Psoas muscle (tissue), 8 donors: ENCODE measurements around the gene E2F6. TPM values are rescaled to one million over a fixed set of nuclear protein-coding genes. Genes with fewer than 3 reads are reported as not detected.
"Not testable (repeated sequence)": the region's sequence is repeated elsewhere in the genome, so short reads cannot be mapped to it uniquely, and the experiment has no call there.

Experiments
- ATAC-seq, 4 donors: fragments of 200-7000 bp; cut with Tn5 transposase; one replicate each; pipeline ENCODE4 v1.9.1; 2020; ENCODE audit warnings: moderate library complexity in 3 of 4, mild to moderate bottlenecking in 2 of 4
- DNase-seq, 2 donors: peaks; one replicate each; pipeline ENCODE4 v3.0.0-alpha.2; 2020
- H3K27ac ChIP-seq: fragments of 200-600 bp; one replicate; pipeline ENCODE4 v1.8.0; 2022
- H3K27me3 ChIP-seq, 3 donors: fragments of 200-600 bp in 1 of 3; one replicate each; pipeline versions ENCODE4 v1.6.1 to v1.8.0; 2013 to 2022; ENCODE audit warnings: low read length in 2 of 3, mild to moderate bottlenecking in 2 of 3, moderate library complexity in 1 of 3; ENCODE audit not compliant: insufficient read depth in 3 of 3
- H3K36me3 ChIP-seq, 2 donors: fragments of 200-600 bp in 1 of 2; one replicate each; pipeline versions ENCODE4 v1.6.1 to v1.8.0; 2013 to 2022; ENCODE audit warnings: low read depth in 1 of 2, mild to moderate bottlenecking in 1 of 2, moderate library complexity in 1 of 2; ENCODE audit not compliant: insufficient read depth in 1 of 2
- H3K4me1 ChIP-seq: fragments of 200-600 bp; one replicate; pipeline ENCODE4 v1.8.0; 2022
- H3K4me3 ChIP-seq: fragments of 200-600 bp; one replicate; pipeline ENCODE4 v1.8.0; 2022; ENCODE audit warnings: mild to moderate bottlenecking
- H3K9me3 ChIP-seq: fragments of 200-600 bp; one replicate; pipeline ENCODE4 v1.8.0; 2022
- CTCF ChIP-seq: fragments of 200-600 bp; IDR thresholded peaks from one replicate; pipeline ENCODE4 v1.8.0; 2022; ENCODE audit warnings: antibody characterized with exemption
- WGBS, 3 donors: extraction: QIAGEN DNeasy Blood & Tissue Kit; methylation state at CpG; one replicate each; pipeline versions ENCODE4 v1.1.6 to v1.1.7; 2013; 5-methylcytosine and 5-hydroxymethylcytosine counted together
- intact Hi-C, 2 donors: fragments of 100-400 bp; cut with DNase I; formaldehyde crosslinking; loops; one replicate each; pipeline versions ENCODE4 v1.11.0 to v1.14.2; 2022
- polyA plus RNA-seq, 3 donors: library from polyadenylated mRNA; stranded (reverse); fragments of 200-250 nt; gene quantifications; one replicate each; pipeline ENCODE4 v1.2.3, GENCODE V29; 2013
- total RNA-seq, 4 donors: library from RNA; stranded (reverse); fragmentation: NEBNext Ultra II Directional in 2 of 4; extraction: Animal tissue kit (Norgen Biotek cat#: 25700) in 2 of 4; gene quantifications; one replicate each; pipeline versions ENCODE4 v1.2.1 to v1.2.4, GENCODE V29; 2021 to 2023
- donor health status: healthy with polysubstance abuse.
- donor health status: DM: no; HTN: no; CAD: no; lungs with moderate emphysema.
- donor health status: Bipolar disorder and iron deficiency.
- donor health status: healthy.
- donor health status: DM: yes; HTN: yes; CAD: no.
- donor health status: DM: no; HTN: no; CAD: no.
- donor health status: DM: no; HTN: no; CAD: no.
- donor health status: DM: yes; HTN: yes; CAD: no.

The E2F6 gene
- total and polyA plus RNA-seq, 7 donors = 19.5 to 56.4 (median 31.3) TPM

- intact Hi-C loops = no loop called here
- Histone ChIP-seq H3K27me3 (no peaks in the 10 kb centered on the region), H3K4me1 (peaks cover 37% of the 10 kb centered on the region), H3K36me3 (no peaks in the 10 kb centered on the region), H3K27ac (peak overlapping the region; percentile 73), H3K9me3 (no peaks in the 10 kb centered on the region), H3K4me3 (peak overlapping the region; percentile 7)
- peak in 1 of 4 donors; percentile 26 for ATAC-seq
- 32 to 60% (median 39%) methylated on average over 18 of the region's 18 CpGs for WGBS, 3 donors
- no peak for TF ChIP-seq CTCF
- DNase-seq = no peak
Observed at GRCh38 chr2:11406267-11406957, 59.5 kb downstream of the E2F6 start.

GRCh38 chr2:11405599-11406266 lies 60.2 kb downstream of the E2F6 start:
- Histone ChIP-seq H3K4me1 (peaks cover 33% of the 10 kb centered on the region), H3K27ac (peak overlapping the region; percentile 73), H3K9me3 (no peaks in the 10 kb centered on the region), H3K36me3 (no peaks in the 10 kb centered on the region), H3K27me3 (no peaks in the 10 kb centered on the region), H3K4me3 (no peak overlapping the region)
- WGBS, 3 donors = 78 to 79% (median 79%) methylated on average over 5 of the region's 5 CpGs
- intact Hi-C loops = no loop called here
- ATAC-seq = no peak
- no peak for DNase-seq
- no peak for TF ChIP-seq CTCF

- H3K4me3 ChIP-seq, ATAC-seq, H3K27me3 ChIP-seq, intact Hi-C loops, DNase-seq, H3K9me3 ChIP-seq, H3K36me3 ChIP-seq: not testable (repeated sequence)
- peak overlapping the region; percentile 73 for H3K27ac ChIP-seq
- 61 to 83% (median 72%) methylated on average over 8 of the region's 8 CpGs for WGBS, 3 donors
- peaks cover 33% of the 10 kb centered on the region for H3K4me1 ChIP-seq
Observed at GRCh38 chr2:11405074-11405406, 60.9 kb downstream of the E2F6 start.

- H3K4me3 ChIP-seq = no peak overlapping the region
- 66 to 80% (median 71%) methylated on average over 7 of the region's 7 CpGs for WGBS, 3 donors
- no peaks in the 10 kb centered on the region for H3K9me3 ChIP-seq
- H3K36me3 ChIP-seq = no peaks in the 10 kb centered on the region
- peak overlapping the region; percentile 73 for H3K27ac ChIP-seq
- no peak for TF ChIP-seq CTCF
- H3K4me1 ChIP-seq = peaks cover 30% of the 10 kb centered on the region
- ATAC-seq = no peak
- DNase-seq = no peak
- intact Hi-C loops = no loop called here
- H3K27me3 ChIP-seq = no peaks in the 10 kb centered on the region
Observed at GRCh38 chr2:11404376-11405073, 61.4 kb downstream of the E2F6 start.

- WGBS, 3 donors = 96 to 98% (median 96%) methylated on average over 9 of the region's 9 CpGs
- H3K4me3 ChIP-seq = no peak overlapping the region
- no peak overlapping the region for H3K27ac ChIP-seq
- H3K4me1 ChIP-seq = peaks cover 14% of the 10 kb centered on the region
- H3K27me3 ChIP-seq = no peaks in the 10 kb centered on the region
- intact Hi-C loops = no loop called here
- DNase-seq = no peak
- no peak for ATAC-seq
- H3K9me3 ChIP-seq = no peaks in the 10 kb centered on the region
- H3K36me3 ChIP-seq = no peaks in the 10 kb centered on the region
- no peak for TF ChIP-seq CTCF
Observed at GRCh38 chr2:11402436-11402835, 63.5 kb downstream of the E2F6 start.
